ENCODE measurements around the gene GNG13.

The GNG13 gene

DNA sequence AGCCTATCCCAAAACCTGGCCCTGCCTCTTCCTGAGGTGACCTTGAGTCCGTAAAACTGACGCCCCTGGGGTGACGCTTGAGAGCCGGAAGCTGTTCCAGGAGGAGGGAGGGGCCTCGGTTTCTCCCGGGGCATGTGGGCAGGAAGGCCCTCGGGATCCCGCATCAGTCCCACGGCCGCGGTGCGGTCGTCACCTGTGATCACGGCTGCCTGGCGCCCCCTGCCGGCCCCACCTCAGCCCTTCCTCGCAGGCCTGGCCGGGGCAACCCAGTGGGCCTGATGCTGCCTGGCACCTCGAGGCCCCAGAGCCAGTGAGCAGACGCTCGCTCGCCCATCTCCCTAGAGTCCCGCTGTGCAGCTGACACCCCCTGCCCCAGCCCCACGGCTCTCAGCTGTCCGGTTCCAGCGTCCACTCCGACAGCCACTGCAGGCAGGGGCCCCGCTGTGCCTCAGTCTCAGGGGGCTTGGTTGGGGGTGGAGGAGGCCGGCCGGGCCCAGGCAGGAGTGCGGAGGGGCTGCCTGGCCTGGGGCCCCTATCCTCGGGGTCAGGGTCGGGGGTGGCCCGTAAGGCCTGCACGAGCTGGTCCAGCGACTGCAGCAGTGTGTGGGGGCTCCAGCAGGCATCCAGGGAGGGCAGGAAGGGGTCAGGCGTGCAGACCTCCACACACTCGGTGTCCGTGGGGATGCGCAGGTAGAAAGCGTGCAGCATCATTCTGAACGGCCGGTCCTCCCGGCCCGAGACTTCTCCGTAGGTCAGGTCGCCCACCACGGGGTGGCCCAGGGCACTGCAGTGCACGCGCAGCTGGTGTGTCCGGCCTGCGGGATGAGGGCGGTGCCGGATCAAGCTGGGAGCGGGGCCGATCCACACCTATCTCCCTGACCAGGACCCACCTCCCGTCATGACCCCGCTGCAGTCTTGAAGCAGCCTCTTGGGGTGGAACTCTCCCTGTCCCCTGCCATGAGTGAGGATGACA is 14.7 kb downstream of the GNG13 start:
- no peak overlapping the region for H3K27ac ChIP-seq
- no peak for TF ChIP-seq ZFX (IDR thresholded peaks at IDR 0.05)
- TF ChIP-seq CTCF (conservative IDR thresholded peaks at IDR 0.05): peak; percentile 89

- TF ChIP-seq ZFX (IDR thresholded peaks at IDR 0.05): no peak
- no peak for TF ChIP-seq CTCF (conservative IDR thresholded peaks at IDR 0.05)
- H3K27ac ChIP-seq: no peak overlapping the region
Measured at GRCh38 chr16:784431-784830, 16.1 kb downstream of the GNG13 start.

GRCh38 chr16:783404-784161 is 17.0 kb downstream of the GNG13 start:
- H3K27ac ChIP-seq: no peak overlapping the region
- TF ChIP-seq ZFX (IDR thresholded peaks at IDR 0.05) (no peak), CTCF (conservative IDR thresholded peaks at IDR 0.05) (no peak)

DNA sequence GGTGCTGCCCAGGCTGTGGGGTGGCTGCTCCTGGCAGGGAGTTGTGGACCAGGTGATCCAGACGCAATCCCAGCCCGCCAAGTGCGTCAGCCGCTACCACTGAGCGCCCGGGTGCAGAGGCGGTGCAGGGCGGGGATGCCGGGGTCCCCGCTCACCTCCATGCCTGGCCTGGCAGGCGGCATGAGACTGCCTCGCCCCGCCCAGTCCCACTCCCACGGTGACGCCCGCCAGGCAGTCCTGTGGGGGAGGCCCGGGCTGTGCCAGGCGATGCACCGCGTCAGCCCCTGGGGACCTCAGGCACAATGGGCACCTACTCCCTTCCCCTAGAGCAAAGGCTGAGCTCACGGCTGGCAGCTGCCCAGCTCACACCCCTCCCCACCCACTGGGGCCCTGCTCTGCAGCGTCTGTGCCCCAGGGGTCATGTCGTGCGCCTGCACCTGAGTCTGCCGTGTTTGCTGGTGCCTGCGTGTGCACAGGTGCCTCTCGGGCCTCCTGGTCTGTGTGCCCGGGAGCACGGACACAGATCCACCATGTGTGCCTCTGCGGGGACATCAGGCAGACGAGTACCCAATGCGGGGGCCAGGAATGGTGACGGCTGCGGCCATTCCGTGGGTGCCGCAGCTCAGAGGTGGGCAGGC is 17.6 kb downstream of the GNG13 start:
- no peak overlapping the region for H3K27ac ChIP-seq
- no peak for TF ChIP-seq ZFX (IDR thresholded peaks at IDR 0.05)
- no peak for TF ChIP-seq CTCF (conservative IDR thresholded peaks at IDR 0.05)

- no peak overlapping the region for H3K27ac ChIP-seq
Measured at GRCh38 chr16:782258-782657, 18.3 kb downstream of the GNG13 start.

GRCh38 chr16:781346-782010 is 19.1 kb downstream of the GNG13 start:
- H3K27ac ChIP-seq: no peak overlapping the region
- TF ChIP-seq ZFX (IDR thresholded peaks at IDR 0.05) (no peak), CTCF (conservative IDR thresholded peaks at IDR 0.05) (no peak)

More at GRCh38 chr16:782258-782657, 18.3 kb downstream of the GNG13 start:
- no peak for TF ChIP-seq CTCF (conservative IDR thresholded peaks at IDR 0.05)
- no peak for TF ChIP-seq ZFX (IDR thresholded peaks at IDR 0.05)

Measured in C4-2B (cell line).